Epithelial cell of proximal tubule (primary cell): Measurements from ENCODE around the gene ANXA10. TPM values are rescaled to one million over a fixed set of nuclear protein-coding genes. Genes with fewer than 3 reads are reported as not detected.
A peak's percentile ranks its signal among the peaks of the same experiment; 100 is the strongest.

Experiments
- DNase-seq: peaks from one replicate; pipeline ENCODE4 v3.0.0-alpha.2; 2011; ENCODE audit warnings: low read depth
- H3K4me3 ChIP-seq: 2 replicates; pipeline ENCODE4 v1.5.1; 2011; ENCODE audit warnings: low read depth, mild to moderate bottlenecking, low read length
- CTCF ChIP-seq: conservative IDR thresholded peaks from 2 replicates; pipeline ENCODE4 v1.5.1; 2012; ENCODE audit warnings: low read depth, mild to moderate bottlenecking, low read length
- total RNA-seq: library from RNA; depleted of rRNA; stranded (reverse); fragments of >200 nt; gene quantifications from 2 replicates; pipeline ENCODE4 v1.2.3, GENCODE V29; 2015

The ANXA10 gene
- total RNA-seq, 1 donor from 2014 or later: 0.29 TPM

- no peak for TF ChIP-seq CTCF
- no peak overlapping the region for H3K4me3 ChIP-seq
- no peak for DNase-seq
Observed at GRCh38 chr4:168138143-168138542, 45.8 kb downstream of the ANXA10 start.

- H3K4me3 ChIP-seq: no peak overlapping the region
- no peak for TF ChIP-seq CTCF
- no peak for DNase-seq
Observed at GRCh38 chr4:168139336-168139735, 47.0 kb downstream of the ANXA10 start.

- TF ChIP-seq CTCF: no peak
- DNase-seq: no peak
- H3K4me3 ChIP-seq: no peak overlapping the region
Observed at GRCh38 chr4:168141733-168142132, 49.4 kb downstream of the ANXA10 start.

- TF ChIP-seq CTCF: no peak
- H3K4me3 ChIP-seq: no peak overlapping the region
- DNase-seq: peak; percentile 19
Observed at GRCh38 chr4:168143601-168144000, 51.3 kb downstream of the ANXA10 start.

- no peak overlapping the region for H3K4me3 ChIP-seq
- DNase-seq: no peak
- no peak for TF ChIP-seq CTCF
Observed at GRCh38 chr4:168150420-168151050, 58.2 kb downstream of the ANXA10 start.

GRCh38 chr4:168151327-168151726, 59.0 kb downstream of the ANXA10 start:
- no peak for DNase-seq
- no peak for TF ChIP-seq CTCF
- H3K4me3 ChIP-seq: no peak overlapping the region

- no peak overlapping the region for H3K4me3 ChIP-seq
- DNase-seq: no peak
- TF ChIP-seq CTCF: no peak
Observed at GRCh38 chr4:168152837-168153500, 60.6 kb downstream of the ANXA10 start.
